ENCODE data around the gene ST3GAL5.

Gene ST3GAL5

GRCh38 chr2:85915606-85916303 lies 27.0 kb upstream of the ST3GAL5 start:
- no peak for DNase-seq

- no peak for DNase-seq
These were observed 26.1 kb upstream of the ST3GAL5 start for GRCh38 chr2:85914922-85915321.

- DNase-seq = peak; percentile 66 to 89
These were observed 25.4 kb upstream of the ST3GAL5 start for GRCh38 chr2:85913884-85914881.

- DNase-seq = peak; percentile 61 to 95
These were observed 23.3 kb upstream of the ST3GAL5 start for GRCh38 chr2:85911814-85912692.

- no peak for DNase-seq
These were observed 22.3 kb upstream of the ST3GAL5 start for GRCh38 chr2:85911097-85911496.

GRCh38 chr2:85909005-85909404 lies 20.2 kb upstream of the ST3GAL5 start:
- no peak for DNase-seq

GRCh38 chr2:85908506-85908905 lies 19.7 kb upstream of the ST3GAL5 start:
- no peak for DNase-seq

- no peak for DNase-seq
These were observed 18.9 kb upstream of the ST3GAL5 start for GRCh38 chr2:85907671-85908157.

GRCh38 chr2:85906748-85907147 lies 18.0 kb upstream of the ST3GAL5 start:
- DNase-seq = no peak

- no peak for DNase-seq
These were observed 17.1 kb upstream of the ST3GAL5 start for GRCh38 chr2:85905891-85906290.

GRCh38 chr2:85905187-85905666 lies 16.4 kb upstream of the ST3GAL5 start:
- DNase-seq = peak; percentile 78 to 85

GRCh38 chr2:85903849-85904248 lies 15.1 kb upstream of the ST3GAL5 start:
- no peak for DNase-seq

- DNase-seq = no peak
These were observed 13.7 kb upstream of the ST3GAL5 start for GRCh38 chr2:85902496-85902895.

GRCh38 chr2:85901155-85901554 lies 12.4 kb upstream of the ST3GAL5 start:
- DNase-seq = peak; percentile 55 to 57

- DNase-seq = no peak
These were observed 11.6 kb upstream of the ST3GAL5 start for GRCh38 chr2:85900366-85900765.

GRCh38 chr2:85899849-85900248 lies 11.1 kb upstream of the ST3GAL5 start:
- no peak for DNase-seq

- DNase-seq = no peak
These were observed 10.5 kb upstream of the ST3GAL5 start for GRCh38 chr2:85899284-85899683.

- no peak for DNase-seq
These were observed 10.1 kb upstream of the ST3GAL5 start for GRCh38 chr2:85898881-85899280.

- peak; percentile 66 to 70 for DNase-seq
These were observed 5.9 kb upstream of the ST3GAL5 start for GRCh38 chr2:85894554-85895278.

GRCh38 chr2:85893428-85894258 lies 4.9 kb upstream of the ST3GAL5 start:
- no peak for DNase-seq
